GM12878 (cell line): ENCODE measurements around the gene TRABD2A. TPM values are rescaled to one million over a fixed set of nuclear protein-coding genes. Genes with fewer than 3 reads are reported as not detected.

ENCODE experiments used
- CREM ChIP-seq: IDR thresholded peaks from 2 replicates; pipeline ENCODE4 v1.6.1; 2014; ENCODE audit warnings: antibody characterized with exemption, low read depth
- KDM1A ChIP-seq: fragments of 200-600 bp; sonication (generic); IDR thresholded peaks from 2 replicates; pipeline ENCODE4 v1.6.1; 2016; ENCODE audit warnings: borderline replicate concordance
- NBN ChIP-seq: fragments of 450-650 bp; IDR thresholded peaks from 2 replicates; pipeline ENCODE4 v1.6.1; 2016
- NFYA ChIP-seq: IDR thresholded peaks from 2 replicates; pipeline ENCODE4 v1.6.1; 2011; ENCODE audit warnings: low read depth, mild to moderate bottlenecking, low read length, improper control_type of control experiment, borderline replicate concordance
- NR2C2 ChIP-seq: IDR thresholded peaks from 2 replicates; pipeline ENCODE4 v1.6.1; 2011; ENCODE audit warnings: borderline replicate concordance, low read depth; ENCODE audit not compliant: control insufficient read depth, insufficient read length
- NRF1 ChIP-seq: conservative IDR thresholded peaks from 2 replicates; pipeline ENCODE4 v1.6.1; 2011; ENCODE audit warnings: mild to moderate bottlenecking, low read depth, low read length, improper control_type of control experiment
- POLR2A ChIP-seq: IDR thresholded peaks from 2 replicates; pipeline ENCODE4 v1.6.1; 2011; ENCODE audit warnings: low read depth, mild to moderate bottlenecking, low read length
- SRF ChIP-seq, 2 experiments: IDR thresholded peaks; 2 replicates each; pipeline ENCODE4 v1.6.1; 2011; ENCODE audit warnings: low read depth in 2 of 2, low read length in 2 of 2, mild to moderate bottlenecking in 1 of 2, moderate library complexity in 1 of 2
- polyA plus RNA-seq, 11 experiments: library from polyadenylated mRNA; depleted of rRNA in 4 of 11; unstranded in 6 of 11; stranded (reverse) in 5 of 11; fragments of >200 nt; fragmentation: Nextera tagmentation in 4 of 11; fragmentation: Illumina TruSeq in 1 of 11; extraction: Ambion mirVana in 4 of 11; extraction: Trizol in 1 of 11; gene quantifications; 1 replicate in 1 of 11; 2 replicates in 10 of 11; pipeline versions ENCODE4 v1.2.1 to v1.2.3, GENCODE V29; 2011 to 2016; ENCODE audit warnings: inconsistent platforms in 2 of 11, missing spikeins in 2 of 11, low read depth in 1 of 11
- total RNA-seq, 4 experiments: library from RNA; depleted of rRNA in 3 of 4; stranded (reverse); fragments of >200 nt in 3 of 4; fragmentation: Illumina TruSeq in 1 of 4; extraction: Trizol in 1 of 4; gene quantifications; 2 replicates each; pipeline versions ENCODE4 v1.2.1 to v1.2.3, GENCODE V29; 2013 to 2021
- TF ChIP-seq, protein P1 (sequence below): fragments of 450-650 bp; formaldehyde crosslinking; IDR thresholded peaks from 2 replicates; pipeline ENCODE4 v1.4.0; 2020; ENCODE audit warnings: mild to moderate bottlenecking, moderate library complexity

TRABD2A gene
- total and polyA plus RNA-seq, 10 of the 15 experiments (the other 5 are each of a cell fraction or from before 2014, with no cell fraction given) = 1.4 to 7.6 (median 4.1) TPM

DNA sequence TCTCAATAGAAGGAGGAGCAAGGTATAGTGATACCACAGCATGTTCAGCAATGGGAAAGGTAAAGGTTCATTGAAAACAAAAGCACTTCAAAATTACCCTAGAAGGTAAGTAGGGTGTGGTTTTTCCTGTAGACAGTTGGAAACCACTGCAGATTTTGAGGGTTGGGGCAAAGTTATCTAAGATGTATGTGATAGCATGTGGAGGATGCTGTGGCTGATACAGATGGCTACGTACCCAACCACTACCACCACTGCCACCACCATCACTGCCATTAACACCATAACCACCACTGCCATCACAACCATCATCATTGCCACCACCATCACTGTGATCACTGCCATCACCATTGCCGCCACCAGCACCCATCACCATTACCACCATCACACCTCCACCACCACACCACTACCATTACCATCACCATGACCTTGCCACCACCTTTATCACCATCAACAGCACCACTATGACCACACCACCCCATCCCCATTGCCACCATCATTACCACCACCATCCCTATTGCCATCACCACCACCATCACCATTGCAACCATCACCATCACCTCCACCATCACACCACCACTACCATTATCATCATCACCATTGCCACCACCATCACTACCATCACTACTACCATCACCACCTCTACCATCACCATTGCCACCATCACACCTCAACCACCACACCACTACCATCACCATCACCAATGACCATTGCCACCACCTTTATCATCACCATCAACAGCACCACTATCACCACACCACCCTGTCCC, 28.2 kb upstream of the TRABD2A start (continued):
- TF ChIP-seq, protein P1, sequence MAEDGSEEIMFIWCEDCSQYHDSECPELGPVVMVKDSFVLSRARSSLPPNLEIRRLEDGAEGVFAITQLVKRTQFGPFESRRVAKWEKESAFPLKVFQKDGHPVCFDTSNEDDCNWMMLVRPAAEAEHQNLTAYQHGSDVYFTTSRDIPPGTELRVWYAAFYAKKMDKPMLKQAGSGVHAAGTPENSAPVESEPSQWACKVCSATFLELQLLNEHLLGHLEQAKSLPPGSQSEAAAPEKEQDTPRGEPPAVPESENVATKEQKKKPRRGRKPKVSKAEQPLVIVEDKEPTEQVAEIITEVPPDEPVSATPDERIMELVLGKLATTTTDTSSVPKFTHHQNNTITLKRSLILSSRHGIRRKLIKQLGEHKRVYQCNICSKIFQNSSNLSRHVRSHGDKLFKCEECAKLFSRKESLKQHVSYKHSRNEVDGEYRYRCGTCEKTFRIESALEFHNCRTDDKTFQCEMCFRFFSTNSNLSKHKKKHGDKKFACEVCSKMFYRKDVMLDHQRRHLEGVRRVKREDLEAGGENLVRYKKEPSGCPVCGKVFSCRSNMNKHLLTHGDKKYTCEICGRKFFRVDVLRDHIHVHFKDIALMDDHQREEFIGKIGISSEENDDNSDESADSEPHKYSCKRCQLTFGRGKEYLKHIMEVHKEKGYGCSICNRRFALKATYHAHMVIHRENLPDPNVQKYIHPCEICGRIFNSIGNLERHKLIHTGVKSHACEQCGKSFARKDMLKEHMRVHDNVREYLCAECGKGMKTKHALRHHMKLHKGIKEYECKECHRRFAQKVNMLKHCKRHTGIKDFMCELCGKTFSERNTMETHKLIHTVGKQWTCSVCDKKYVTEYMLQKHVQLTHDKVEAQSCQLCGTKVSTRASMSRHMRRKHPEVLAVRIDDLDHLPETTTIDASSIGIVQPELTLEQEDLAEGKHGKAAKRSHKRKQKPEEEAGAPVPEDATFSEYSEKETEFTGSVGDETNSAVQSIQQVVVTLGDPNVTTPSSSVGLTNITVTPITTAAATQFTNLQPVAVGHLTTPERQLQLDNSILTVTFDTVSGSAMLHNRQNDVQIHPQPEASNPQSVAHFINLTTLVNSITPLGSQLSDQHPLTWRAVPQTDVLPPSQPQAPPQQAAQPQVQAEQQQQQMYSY = no peak
- TF ChIP-seq NFYA (no peak), NBN (0 out of 2 replicates have a peak, but pooled peaks have one; percentile 16), NRF1 (no peak), SRF (IDR thresholded peaks at IDR 0.05; ENCODE audit: low read depth in 2 of 2, low read length in 2 of 2) (no peak), KDM1A (no peak), CREM (no peak), POLR2A (peak; percentile 42; the same call in 1 of the 2 replicates), NR2C2 (peak; percentile 46)
